Activated T-helper 9 cell treated with anti-CD3 and anti-CD28 coated beads, Interleukin-2, amount 50 U/mL, for 16 hours (primary cell): ENCODE measurements around the gene ICA1.
"Not testable (repeated sequence)": the region's sequence is repeated elsewhere in the genome, so short reads cannot be mapped to it uniquely, and the experiment has no call there.

ENCODE experiments used
- DNase-seq: peaks from one replicate; pipeline ENCODE4 v3.0.0-alpha.2; 2020; ENCODE audit warnings: low read depth

Gene ICA1

DNA sequence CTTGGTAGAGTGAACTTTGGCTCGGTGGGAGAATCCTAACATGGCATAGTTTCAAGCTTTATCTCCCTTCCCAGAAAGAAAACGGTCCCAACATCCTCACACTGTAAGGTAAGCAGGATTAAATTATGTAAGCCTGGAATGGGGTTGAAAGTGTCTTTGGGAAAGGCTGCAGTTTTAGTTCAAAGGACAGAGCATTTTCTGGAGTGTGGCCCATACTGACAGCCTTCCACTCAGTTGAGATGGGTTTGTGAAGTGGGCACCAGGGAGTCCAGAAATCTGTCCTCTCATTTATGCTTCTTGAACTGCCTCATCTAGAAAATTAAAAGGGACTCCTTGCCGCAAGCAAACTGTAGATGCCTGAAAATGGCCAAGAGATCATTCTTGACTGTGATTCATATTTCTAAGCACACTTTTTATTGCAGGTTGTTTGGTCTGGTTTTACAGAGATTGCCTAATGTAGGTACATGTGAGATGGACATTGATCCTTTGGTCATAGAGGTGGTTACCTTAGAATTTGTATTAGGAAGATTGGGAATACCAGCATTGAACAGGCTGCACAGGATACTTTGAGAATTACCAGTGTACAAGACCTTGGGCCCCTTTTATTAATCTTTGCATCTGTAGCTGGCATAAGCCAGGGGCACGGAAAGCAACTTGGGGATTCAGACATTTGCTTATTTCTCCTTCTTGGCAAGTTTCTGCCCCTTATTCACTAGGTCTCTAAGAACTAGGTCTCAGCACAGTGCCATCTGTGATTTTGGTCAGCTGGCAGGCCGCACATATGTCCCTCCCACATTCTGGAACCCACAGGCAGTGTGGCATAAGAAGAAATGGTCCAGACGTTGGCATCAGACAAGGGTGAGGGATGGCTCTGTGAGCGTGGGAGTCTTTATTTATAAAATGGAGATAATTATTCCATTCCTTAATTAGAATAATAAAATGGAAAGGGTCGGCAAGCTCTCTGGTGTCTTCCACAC, 167.5 kb downstream of the ICA1 start:
- DNase-seq, result no peak

DNA sequence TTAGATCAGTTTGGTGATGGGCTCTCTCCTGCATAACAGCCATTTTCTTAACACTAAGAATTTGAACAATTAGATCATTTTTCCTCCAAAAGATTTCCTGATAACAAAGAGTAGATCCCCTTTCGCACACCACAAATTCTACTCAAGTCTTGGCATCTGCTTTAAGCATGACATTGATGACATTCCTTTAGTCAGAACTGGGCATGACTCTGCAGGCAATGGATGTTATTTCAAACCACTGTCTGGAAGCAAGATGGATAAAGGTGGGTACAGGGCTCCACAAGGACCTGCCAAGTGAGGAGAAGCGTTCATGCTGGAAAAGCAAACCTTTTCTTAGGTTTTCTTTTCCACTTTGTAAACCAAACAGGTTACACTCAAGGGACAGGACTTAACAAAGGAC, 169.8 kb downstream of the ICA1 start:
- DNase-seq, result no peak

DNA sequence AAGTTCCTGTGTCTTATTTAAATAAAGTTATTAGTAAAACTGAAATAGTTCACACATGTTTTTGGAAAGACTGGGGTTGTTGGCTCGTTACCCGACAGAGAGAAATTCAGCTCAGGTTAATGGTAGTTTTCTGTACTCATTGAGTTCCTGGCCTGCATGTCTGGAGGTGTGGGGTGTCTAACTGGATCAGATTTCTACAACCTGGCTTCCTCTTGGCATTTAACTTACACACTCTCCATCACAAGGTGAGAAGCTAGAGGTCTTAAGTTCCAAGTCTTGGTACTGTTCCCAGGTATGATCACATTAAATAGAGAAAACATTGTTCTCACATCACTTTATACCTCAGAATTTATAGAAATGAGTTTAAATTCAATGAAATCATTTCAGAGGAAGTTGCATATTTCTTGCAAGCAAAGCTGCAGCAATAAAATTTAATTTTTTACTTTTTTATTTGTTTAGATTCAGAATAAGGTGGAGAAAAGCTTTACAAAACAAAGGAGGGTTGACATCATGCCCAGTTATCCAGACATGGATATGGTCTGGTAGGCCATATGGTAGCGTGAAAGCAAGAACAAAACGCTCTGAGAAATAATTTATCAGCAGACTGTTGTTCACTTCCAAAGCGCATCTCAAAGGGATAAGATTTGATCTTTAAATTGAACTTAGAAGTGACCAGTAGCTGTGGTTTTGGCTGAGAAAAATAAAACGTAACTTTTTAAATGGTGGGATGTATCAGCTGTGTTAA, 172.8 kb downstream of the ICA1 start:
- DNase-seq, result no peak

DNA sequence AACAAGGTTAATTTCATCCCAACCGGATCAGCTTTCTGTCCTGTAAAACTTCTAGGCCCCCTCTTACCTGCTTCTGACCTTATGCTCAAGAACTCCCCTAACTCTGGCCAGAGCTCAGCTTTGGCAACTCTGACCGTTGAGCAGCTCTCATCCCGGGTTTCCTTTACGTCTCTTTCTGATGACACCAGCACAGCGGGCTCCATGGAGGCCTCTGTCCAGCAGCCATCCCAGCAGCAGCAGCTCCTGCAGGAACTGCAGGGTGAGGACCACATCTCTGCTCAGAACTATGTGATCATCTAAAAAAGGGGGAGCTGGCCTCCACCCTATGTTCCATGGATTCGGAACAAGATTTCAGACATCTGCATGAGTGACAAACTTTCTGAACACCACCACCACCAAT, 175.7 kb downstream of the ICA1 start:
- DNase-seq, result no peak

DNA sequence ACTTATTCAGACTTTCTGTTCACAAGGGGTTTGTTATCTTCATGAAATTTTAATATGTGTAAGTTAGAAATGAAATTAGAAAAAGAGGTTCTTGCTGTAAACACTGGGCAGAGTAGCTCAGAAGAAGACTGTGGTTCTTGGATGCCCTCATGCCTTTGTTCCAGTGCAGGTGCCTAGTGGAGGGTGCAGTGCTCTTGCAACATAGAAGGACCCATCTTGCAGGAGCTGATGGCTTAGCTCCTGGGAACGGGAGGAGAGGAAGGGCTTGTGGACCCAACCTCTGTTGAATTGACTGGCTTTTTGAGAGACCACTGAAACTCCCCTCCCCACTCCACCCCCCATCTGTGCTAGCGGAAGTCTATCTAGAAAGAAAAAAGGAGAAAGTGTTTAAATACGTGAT, 176.5 kb downstream of the ICA1 start:
- no peak for DNase-seq

DNA sequence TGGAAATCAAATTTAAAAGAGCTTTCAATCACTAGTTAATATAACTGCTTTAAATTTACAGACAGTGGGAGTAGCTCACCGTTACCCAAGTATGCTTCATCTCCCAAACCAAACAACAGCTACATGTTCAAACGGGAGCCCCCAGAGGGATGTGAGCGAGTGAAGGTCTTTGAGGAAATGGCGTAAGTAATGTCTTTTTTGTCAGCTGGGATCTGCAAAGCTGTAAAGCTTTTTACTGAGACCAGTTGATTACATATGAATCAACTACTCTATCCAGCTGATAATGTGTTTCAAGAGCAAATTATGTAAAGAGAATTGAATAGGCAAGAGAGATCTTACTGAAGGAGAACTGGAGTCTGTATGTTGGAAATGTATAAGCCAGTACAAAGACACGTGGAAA, 177.1 kb downstream of the ICA1 start:
- DNase-seq, result no peak

DNA sequence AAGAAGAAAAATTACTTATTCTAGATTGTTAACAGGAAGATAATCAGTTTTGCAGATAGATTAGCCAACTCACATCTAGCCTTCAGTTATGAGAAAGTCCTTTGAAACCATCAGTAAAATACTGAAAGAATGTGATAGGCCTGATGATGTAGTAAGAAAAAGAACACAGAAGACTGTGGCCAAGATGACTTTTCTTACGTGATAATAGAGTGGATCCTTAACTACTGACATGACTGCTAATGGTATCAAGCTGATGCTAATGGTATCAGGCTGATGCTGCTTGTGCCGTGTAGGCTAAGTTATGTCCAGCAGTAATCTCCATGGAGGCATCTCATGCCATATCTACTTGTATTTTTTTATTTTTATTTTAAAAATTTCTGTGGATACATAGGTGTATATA, 179.2 kb downstream of the ICA1 start:
- no peak for DNase-seq

DNA sequence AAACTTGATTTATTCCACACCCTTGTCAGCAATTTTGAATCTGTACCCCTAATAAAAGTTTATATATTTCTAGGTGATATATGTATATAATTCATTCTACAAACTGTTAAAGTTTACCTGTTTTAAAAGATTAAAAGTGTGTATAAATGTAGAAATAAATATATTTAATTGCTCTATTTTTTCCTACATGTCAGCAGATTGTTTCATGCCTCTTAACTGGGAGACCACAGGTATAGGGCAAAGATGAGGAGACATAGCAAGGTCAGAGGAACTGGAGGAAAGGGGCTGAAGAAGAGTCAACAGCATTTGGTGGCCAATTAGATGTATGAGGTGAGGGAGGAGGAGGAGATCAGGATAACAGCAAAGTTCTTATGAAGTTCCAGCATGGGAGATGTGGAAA, 183.5 kb downstream of the ICA1 start:
- DNase-seq, result no peak

DNA sequence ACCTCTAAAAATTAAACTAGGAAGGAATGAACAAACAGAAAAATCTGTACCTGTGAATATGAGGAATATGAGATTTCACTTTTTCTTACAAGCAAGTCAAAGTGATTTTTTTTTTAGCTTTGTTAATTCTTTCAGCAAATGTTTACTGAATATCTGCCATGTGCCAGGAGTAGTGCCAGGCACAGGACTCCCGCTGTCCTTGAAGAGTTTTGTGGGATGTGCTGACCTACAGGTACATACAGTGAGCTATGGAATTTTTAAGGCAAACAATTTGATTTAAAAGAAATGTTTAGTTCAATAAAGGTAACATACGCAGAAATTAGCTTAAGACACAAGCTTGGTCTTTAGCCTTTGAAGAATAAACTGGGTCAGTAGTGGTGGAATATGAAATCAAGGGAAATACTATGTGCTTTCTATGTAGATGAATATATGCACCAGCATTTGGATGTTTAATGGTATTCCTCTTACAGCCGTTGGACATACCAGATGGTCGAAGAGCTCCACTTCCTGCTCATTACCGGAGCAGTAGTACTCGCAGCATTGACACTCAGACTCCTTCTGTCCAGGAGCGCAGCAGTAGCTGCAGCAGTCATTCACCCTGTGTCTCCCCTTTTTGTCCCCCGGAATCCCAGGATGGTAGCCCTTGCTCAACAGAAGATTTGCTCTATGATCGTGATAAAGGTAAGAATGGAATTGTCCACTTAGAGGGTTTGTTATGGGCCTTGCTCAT, 191.4 kb downstream of the ICA1 start:
- DNase-seq, result no peak

DNA sequence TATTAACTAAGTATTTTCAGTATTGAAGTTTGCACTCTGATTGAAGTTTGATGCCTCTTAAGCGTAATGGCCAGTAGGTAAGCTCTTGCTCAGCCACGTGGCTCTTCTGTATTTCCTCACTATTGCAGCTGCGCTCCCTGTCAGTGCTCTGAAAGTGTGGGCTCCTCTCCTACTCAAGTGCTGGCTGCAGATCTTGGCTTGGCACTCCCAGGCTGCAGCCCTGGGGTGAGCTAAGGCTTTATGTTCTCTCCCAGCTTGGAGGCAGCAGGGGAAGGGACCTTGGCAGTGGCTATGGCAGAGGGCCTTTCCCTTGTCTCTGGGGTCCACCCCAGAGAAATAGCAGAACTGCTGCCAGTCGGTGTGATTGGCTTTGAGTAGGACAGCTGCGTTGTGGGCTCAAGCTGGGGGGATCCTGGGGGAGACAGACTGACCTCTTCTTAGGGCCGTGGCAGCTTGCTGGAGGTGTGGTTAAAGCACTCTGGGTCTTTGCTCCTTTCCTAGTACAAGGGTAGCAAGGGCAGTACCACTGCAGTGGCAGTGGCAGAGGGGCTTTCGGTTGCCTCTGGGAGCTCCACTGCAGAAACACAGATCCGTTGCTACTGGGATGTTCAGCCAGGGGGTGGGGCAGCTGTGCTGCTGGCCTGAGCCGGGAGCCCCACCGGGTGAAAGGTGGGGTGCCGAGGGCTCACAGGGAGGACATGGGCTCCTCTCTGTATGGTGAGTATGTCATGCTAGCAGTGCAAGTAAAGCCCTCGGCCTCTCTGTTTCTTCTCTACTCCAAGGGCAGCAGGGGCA, 192.9 kb downstream of the ICA1 start:
- DNase-seq, result no peak

DNA sequence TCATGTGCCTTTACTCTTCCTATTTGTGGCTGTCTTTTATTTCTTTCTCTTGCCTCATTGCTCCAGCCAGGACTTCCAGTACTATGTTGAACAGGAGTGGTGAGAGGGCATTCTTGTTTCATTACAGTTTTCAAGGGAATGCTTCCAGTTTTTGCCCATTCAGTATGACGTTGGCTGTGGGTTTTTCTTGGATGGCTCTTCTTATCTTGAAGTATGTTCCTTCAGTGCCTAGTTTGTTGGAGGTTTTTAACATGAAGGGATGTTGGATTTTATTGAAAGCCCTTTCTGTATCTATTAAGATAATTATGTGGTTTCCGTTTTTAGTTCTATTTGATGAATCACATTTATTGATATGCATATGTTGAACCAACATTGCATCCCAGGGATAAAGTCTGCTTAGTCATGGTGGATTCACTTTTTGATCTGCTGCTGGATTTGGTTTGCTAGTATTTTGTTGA, 196.6 kb downstream of the ICA1 start:
- DNase-seq, result no peak

DNA sequence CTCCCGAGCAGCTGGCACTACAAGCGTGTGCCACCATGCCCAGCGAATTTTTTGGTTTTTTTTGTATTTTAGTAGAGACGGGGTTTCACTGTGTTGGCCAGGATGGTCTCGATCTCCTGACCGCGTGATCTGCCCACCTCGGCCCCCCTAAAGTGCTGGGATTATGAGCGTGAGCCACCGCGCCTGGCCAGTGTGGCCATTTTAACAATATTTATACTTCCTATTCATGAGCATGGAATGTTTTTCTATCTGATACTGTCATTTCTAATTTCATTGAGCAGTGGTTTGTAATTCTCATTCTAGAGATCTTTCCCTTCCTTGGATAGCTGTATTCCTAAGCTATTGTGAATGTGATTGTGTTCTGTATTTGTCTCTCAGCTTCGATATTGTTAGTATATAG, 197.1 kb downstream of the ICA1 start:
- no peak for DNase-seq

DNA sequence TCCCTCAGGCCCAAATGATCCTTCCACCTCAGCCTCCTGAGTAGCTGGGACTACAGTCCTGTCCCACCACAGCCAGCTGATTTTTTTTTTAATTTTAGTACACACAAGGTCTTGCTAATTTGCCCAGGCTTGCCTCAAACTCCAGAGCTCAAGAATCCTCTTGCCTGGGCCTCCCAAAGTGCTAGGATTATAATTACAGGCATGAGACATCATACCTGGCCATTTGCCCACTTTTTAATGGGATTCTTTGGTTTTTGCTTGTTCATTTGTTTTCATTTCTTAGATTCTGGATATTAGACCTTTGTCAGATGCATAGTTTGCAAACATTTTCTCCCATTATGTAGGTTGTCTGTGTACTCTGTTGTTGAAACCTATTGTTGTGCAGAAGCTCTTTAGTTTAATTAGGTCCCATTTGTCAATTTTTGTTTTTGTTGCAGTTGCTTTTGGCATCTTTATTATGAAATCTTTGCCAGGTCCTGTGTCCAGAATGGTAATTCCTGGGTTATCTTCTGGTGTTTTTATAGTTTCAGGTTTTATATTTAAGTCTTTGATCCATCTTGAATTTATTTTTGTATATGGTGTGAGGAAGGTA, 198.2 kb downstream of the ICA1 start:
- no peak for DNase-seq

DNA sequence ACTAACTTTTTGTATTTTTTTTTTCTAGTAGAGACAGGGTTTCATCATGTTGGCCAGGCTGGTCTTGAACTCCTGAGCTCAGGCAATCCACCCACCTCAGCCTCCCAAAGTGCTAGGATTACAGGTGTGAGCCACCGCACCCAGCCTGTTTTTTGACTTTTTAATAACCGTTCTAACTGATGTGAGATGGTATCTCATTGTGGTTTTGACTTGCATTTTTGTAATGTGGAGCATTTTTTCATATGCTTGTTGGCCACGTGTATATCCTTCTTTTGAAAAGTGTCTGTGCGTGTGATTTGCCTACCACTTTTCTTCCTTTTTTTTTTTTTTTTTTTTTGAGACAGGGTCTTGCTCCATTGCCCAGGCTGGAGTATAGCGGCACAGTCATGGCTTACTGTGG, 198.7 kb downstream of the ICA1 start:
- not testable (repeated sequence) for DNase-seq
